ENCODE data around the gene MSH5.

- TF ChIP-seq GABPA (IDR thresholded peaks at IDR 0.05; ENCODE audit: low read depth, low read length) (no peak), GABPA (CRISPR knock-in tag; IDR thresholded peaks at IDR 0.05; ENCODE audit: low read depth) (no peak), CTCF (CRISPR knock-in tag; IDR thresholded peaks at IDR 0.05) (no peak), ELF3 (CRISPR knock-in tag; IDR thresholded peaks at IDR 0.05) (no peak), CEBPB (IDR thresholded peaks at IDR 0.05; ENCODE audit: borderline replicate concordance, low read depth, low read length) (no peak), ZNF747 (CRISPR knock-in tag; IDR thresholded peaks at IDR 0.05; ENCODE audit: borderline replicate concordance) (no peak), ZNF660 (CRISPR knock-in tag; IDR thresholded peaks at IDR 0.05; ENCODE audit: borderline replicate concordance, low read depth) (no peak)
Observed at GRCh38 chr6:31744422-31744821, 4.6 kb downstream of the MSH5 start.

Data from HepG2 (cell line).